Psoas muscle (tissue), 8 donors: ENCODE results near the gene ZBTB46. TPM values are rescaled to one million over a fixed set of nuclear protein-coding genes. Genes with fewer than 3 reads are reported as not detected.

Source experiments
- ATAC-seq, 4 donors: fragments of 200-7000 bp; cut with Tn5 transposase; one replicate each; pipeline ENCODE4 v1.9.1; 2020; ENCODE audit warnings: moderate library complexity in 3 of 4, mild to moderate bottlenecking in 2 of 4
- DNase-seq, 2 donors: peaks; one replicate each; pipeline ENCODE4 v3.0.0-alpha.2; 2020
- H3K27ac ChIP-seq: fragments of 200-600 bp; one replicate; pipeline ENCODE4 v1.8.0; 2022
- H3K27me3 ChIP-seq, 3 donors: fragments of 200-600 bp in 1 of 3; one replicate each; pipeline versions ENCODE4 v1.6.1 to v1.8.0; 2013 to 2022; ENCODE audit warnings: low read length in 2 of 3, mild to moderate bottlenecking in 2 of 3, moderate library complexity in 1 of 3; ENCODE audit not compliant: insufficient read depth in 3 of 3
- H3K36me3 ChIP-seq, 2 donors: fragments of 200-600 bp in 1 of 2; one replicate each; pipeline versions ENCODE4 v1.6.1 to v1.8.0; 2013 to 2022; ENCODE audit warnings: low read depth in 1 of 2, mild to moderate bottlenecking in 1 of 2, moderate library complexity in 1 of 2; ENCODE audit not compliant: insufficient read depth in 1 of 2
- H3K4me1 ChIP-seq: fragments of 200-600 bp; one replicate; pipeline ENCODE4 v1.8.0; 2022
- H3K4me3 ChIP-seq: fragments of 200-600 bp; one replicate; pipeline ENCODE4 v1.8.0; 2022; ENCODE audit warnings: mild to moderate bottlenecking
- H3K9me3 ChIP-seq: fragments of 200-600 bp; one replicate; pipeline ENCODE4 v1.8.0; 2022
- CTCF ChIP-seq: fragments of 200-600 bp; IDR thresholded peaks from one replicate; pipeline ENCODE4 v1.8.0; 2022; ENCODE audit warnings: antibody characterized with exemption
- WGBS, 3 donors: extraction: QIAGEN DNeasy Blood & Tissue Kit; methylation state at CpG; one replicate each; pipeline versions ENCODE4 v1.1.6 to v1.1.7; 2013; 5-methylcytosine and 5-hydroxymethylcytosine counted together
- intact Hi-C, 2 donors: fragments of 100-400 bp; cut with DNase I; formaldehyde crosslinking; loops; one replicate each; pipeline versions ENCODE4 v1.11.0 to v1.14.2; 2022
- polyA plus RNA-seq, 3 donors: library from polyadenylated mRNA; stranded (reverse); fragments of 200-250 nt; gene quantifications; one replicate each; pipeline ENCODE4 v1.2.3, GENCODE V29; 2013
- total RNA-seq, 4 donors: library from RNA; stranded (reverse); fragmentation: NEBNext Ultra II Directional in 2 of 4; extraction: Animal tissue kit (Norgen Biotek cat#: 25700) in 2 of 4; gene quantifications; one replicate each; pipeline versions ENCODE4 v1.2.1 to v1.2.4, GENCODE V29; 2021 to 2023
- donor health status: healthy with polysubstance abuse.
- donor health status: DM: no; HTN: no; CAD: no; lungs with moderate emphysema.
- donor health status: Bipolar disorder and iron deficiency.
- donor health status: healthy.
- donor health status: DM: yes; HTN: yes; CAD: no.
- donor health status: DM: no; HTN: no; CAD: no.
- donor health status: DM: no; HTN: no; CAD: no.
- donor health status: DM: yes; HTN: yes; CAD: no.

ZBTB46 gene
- total and polyA plus RNA-seq, 7 donors: 1.3 to 6.4 (median 4.5) TPM

DNA sequence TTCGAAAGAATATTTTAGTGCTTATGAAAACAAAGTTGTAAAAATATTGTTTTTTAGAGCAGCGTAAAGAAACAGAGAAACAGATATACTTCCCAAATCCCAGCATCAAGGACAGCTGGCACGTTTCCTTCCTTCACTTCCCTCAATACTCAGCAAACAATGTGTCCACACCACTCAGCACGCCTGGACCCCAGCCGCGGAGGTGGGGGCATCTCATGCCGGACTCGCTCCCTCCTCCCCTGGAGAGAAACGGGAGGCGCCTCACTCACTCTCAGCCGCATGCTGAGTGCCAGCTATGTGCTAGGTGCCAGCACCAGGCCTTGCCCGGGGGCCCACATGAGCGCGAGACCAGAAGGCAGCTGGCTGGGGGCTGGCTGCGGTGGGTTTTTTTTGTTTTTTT is 56.8 kb downstream of the ZBTB46 start:
- no peaks in the 10 kb centered on the region for H3K9me3 ChIP-seq
- H3K27ac ChIP-seq: no peak overlapping the region
- no peaks in the 10 kb centered on the region for H3K36me3 ChIP-seq
- intact Hi-C loops: no loop called here
- peak in 2 of 4 donors; percentile 57 to 62 for ATAC-seq
- H3K4me3 ChIP-seq: peak overlapping the region; percentile 54
- DNase-seq: no peak
- H3K4me1 ChIP-seq: peaks cover 5% of the 10 kb centered on the region
- H3K27me3 ChIP-seq: no peaks in the 10 kb centered on the region
- TF ChIP-seq CTCF: no peak
- 36 to 50% (median 37%) methylated on average over 15 of the region's 15 CpGs for WGBS, 3 donors

GRCh38 chr20:63773571-63774241 is 57.4 kb downstream of the ZBTB46 start:
- intact Hi-C loops: no loop called here
- 71 to 81% (median 78%) methylated on average over 30 to 33 of the region's 33 CpGs for WGBS, 3 donors
- peaks cover 0 to 6% of the 10 kb centered on the region in 2 donors for H3K36me3 ChIP-seq
- no peak for TF ChIP-seq CTCF
- no peak overlapping the region for H3K4me3 ChIP-seq
- peaks cover 5% of the 10 kb centered on the region for H3K4me1 ChIP-seq
- ATAC-seq (no peak), DNase-seq (no peak)
- no peaks in the 10 kb centered on the region for H3K9me3 ChIP-seq
- H3K27ac ChIP-seq: no peak overlapping the region
- no peaks in the 10 kb centered on the region for H3K27me3 ChIP-seq

GRCh38 chr20:63772781-63773518 is 58.1 kb downstream of the ZBTB46 start:
- no peak for DNase-seq
- H3K27me3 ChIP-seq: no peaks in the 10 kb centered on the region
- H3K27ac ChIP-seq: no peak overlapping the region
- no peaks in the 10 kb centered on the region for H3K9me3 ChIP-seq
- peak in 1 of 4 donors; percentile 26 for ATAC-seq
- peaks cover 0 to 6% of the 10 kb centered on the region in 2 donors for H3K36me3 ChIP-seq
- WGBS, 3 donors: 67 to 71% (median 70%) methylated on average over 20 of the region's 20 CpGs
- intact Hi-C loops: no loop called here
- no peak for TF ChIP-seq CTCF
- H3K4me1 ChIP-seq: peaks cover 5% of the 10 kb centered on the region
- no peak overlapping the region for H3K4me3 ChIP-seq

GRCh38 chr20:63771046-63771707 is 59.9 kb downstream of the ZBTB46 start:
- no peak for DNase-seq
- ATAC-seq: no peak
- WGBS, 3 donors: 90 to 92% (median 91%) methylated on average over 48 to 52 of the region's 52 CpGs

More at GRCh38 chr20:63771046-63771707, 59.9 kb downstream of the ZBTB46 start:
- no peak overlapping the region for H3K27ac ChIP-seq
- H3K36me3 ChIP-seq: peaks cover 0 to 6% of the 10 kb centered on the region in 2 donors
- no peaks in the 10 kb centered on the region for H3K9me3 ChIP-seq
- H3K27me3 ChIP-seq: no peaks in the 10 kb centered on the region
- intact Hi-C loops: no loop called here
- peaks cover 5% of the 10 kb centered on the region for H3K4me1 ChIP-seq
- no peak for TF ChIP-seq CTCF
- H3K4me3 ChIP-seq: no peak overlapping the region
